Measurements from ENCODE around the gene EMILIN1. TPM values are rescaled to one million over a fixed set of nuclear protein-coding genes. Genes with fewer than 3 reads are reported as not detected.

The EMILIN1 gene
- total RNA-seq, 1 experiment from 2014 or later, result 0.31 TPM

DNA sequence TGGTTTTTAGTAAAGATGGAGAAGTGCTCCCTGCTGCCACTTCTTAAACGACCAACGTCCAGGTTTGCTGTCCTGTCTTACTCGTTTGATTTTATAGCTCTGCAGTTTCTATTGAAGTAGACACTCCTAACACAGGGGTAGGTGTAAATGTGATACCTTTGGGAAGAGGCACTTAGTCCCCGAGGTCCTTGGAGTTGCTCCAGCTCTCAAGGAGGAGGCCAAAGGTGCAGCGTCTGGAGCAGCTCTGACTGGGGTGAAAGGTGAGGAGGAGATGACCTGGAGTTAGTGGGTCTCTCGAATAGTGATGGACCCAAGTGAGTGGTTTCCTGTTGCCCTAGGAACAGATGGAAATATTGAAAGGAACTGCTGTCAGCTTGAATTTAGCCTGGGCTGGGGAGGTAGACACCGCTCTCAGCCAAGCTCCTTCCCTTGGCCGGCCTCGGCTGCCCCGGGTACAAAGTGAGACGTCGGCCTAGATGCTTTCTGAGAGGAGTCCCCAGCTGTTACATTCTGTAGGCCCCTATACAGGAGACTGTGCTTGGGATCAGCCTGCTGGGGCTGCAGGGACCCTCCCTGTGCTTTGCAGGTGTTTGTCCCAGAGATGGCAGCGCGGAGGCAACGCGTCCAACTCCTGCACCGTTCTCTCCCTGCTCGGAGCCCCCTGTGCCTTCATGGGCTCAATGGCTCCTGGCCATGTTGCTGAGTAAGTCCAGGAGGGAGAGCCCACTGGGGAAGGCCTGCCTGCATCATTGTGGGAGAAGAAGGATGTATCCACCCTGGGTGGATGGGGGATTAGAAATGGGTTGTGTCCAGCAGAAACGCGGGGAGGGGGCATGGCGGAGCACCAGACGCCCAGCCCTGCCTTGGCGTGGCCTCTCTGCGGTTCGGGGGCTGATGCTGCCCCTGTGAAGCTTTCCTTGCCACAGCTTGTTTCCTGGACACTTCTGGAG is 13.6 kb downstream of the EMILIN1 start:
- Histone ChIP-seq H3K36me3 (ENCODE audit: control insufficient read depth, insufficient read depth, low read length) (no peaks in the 10 kb centered on the region), H3K4me3 (ENCODE audit: low read depth in 2 of 2, low read length in 2 of 2) (no peak overlapping the region), H3K4me1 (ENCODE audit: control insufficient read depth, insufficient read depth, low read length) (no peaks in the 10 kb centered on the region), H3K27ac (ENCODE audit: low read length) (no peak overlapping the region), H3K27me3 (ENCODE audit: control insufficient read depth, insufficient read depth, low read length) (no peaks in the 10 kb centered on the region), H3K9me3 (ENCODE audit: control insufficient read depth, insufficient read depth, low read depth, low read length) (no peaks in the 10 kb centered on the region)
- DNase-seq (ENCODE audit: low read depth, low spot score) (no peak), ATAC-seq (no peak)
- TF ChIP-seq TCF7L2 (IDR thresholded peaks at IDR 0.05; ENCODE audit: low read depth, low read length) (no peak), SIN3A (IDR thresholded peaks at IDR 0.05; ENCODE audit: borderline replicate concordance, insufficient read depth, low read depth, low read length) (no peak), POLR2AphosphoS5 (IDR thresholded peaks at IDR 0.05; ENCODE audit: low read depth, low read length) (no peak)
- TF ChIP-seq, protein P1, sequence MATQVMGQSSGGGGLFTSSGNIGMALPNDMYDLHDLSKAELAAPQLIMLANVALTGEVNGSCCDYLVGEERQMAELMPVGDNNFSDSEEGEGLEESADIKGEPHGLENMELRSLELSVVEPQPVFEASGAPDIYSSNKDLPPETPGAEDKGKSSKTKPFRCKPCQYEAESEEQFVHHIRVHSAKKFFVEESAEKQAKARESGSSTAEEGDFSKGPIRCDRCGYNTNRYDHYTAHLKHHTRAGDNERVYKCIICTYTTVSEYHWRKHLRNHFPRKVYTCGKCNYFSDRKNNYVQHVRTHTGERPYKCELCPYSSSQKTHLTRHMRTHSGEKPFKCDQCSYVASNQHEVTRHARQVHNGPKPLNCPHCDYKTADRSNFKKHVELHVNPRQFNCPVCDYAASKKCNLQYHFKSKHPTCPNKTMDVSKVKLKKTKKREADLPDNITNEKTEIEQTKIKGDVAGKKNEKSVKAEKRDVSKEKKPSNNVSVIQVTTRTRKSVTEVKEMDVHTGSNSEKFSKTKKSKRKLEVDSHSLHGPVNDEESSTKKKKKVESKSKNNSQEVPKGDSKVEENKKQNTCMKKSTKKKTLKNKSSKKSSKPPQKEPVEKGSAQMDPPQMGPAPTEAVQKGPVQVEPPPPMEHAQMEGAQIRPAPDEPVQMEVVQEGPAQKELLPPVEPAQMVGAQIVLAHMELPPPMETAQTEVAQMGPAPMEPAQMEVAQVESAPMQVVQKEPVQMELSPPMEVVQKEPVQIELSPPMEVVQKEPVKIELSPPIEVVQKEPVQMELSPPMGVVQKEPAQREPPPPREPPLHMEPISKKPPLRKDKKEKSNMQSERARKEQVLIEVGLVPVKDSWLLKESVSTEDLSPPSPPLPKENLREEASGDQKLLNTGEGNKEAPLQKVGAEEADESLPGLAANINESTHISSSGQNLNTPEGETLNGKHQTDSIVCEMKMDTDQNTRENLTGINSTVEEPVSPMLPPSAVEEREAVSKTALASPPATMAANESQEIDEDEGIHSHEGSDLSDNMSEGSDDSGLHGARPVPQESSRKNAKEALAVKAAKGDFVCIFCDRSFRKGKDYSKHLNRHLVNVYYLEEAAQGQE (IDR thresholded peaks at IDR 0.05; ENCODE audit: insufficient read depth in 1 of 2, low read depth in 2 of 2, low read length in 1 of 2), result no peak
- TF ChIP-seq, protein P2, sequence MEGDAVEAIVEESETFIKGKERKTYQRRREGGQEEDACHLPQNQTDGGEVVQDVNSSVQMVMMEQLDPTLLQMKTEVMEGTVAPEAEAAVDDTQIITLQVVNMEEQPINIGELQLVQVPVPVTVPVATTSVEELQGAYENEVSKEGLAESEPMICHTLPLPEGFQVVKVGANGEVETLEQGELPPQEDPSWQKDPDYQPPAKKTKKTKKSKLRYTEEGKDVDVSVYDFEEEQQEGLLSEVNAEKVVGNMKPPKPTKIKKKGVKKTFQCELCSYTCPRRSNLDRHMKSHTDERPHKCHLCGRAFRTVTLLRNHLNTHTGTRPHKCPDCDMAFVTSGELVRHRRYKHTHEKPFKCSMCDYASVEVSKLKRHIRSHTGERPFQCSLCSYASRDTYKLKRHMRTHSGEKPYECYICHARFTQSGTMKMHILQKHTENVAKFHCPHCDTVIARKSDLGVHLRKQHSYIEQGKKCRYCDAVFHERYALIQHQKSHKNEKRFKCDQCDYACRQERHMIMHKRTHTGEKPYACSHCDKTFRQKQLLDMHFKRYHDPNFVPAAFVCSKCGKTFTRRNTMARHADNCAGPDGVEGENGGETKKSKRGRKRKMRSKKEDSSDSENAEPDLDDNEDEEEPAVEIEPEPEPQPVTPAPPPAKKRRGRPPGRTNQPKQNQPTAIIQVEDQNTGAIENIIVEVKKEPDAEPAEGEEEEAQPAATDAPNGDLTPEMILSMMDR (IDR thresholded peaks at IDR 0.05), result no peak
- intact Hi-C loops (cut with micrococcal nuclease; ENCODE audit: unreplicated experiment) (no loop called here), in situ Hi-C loops (cut with HindIII; ENCODE audit: low pct_unique_long_range_greater_than_20kb, low sequenced_read_pairs) (no loop called here)
- POLR2A ChIA-PET, result no interaction called here
- CTCF ChIA-PET, result interaction anchor here (0.7 kb wide), 1 partner anchor 97 kb away, joined by 4 read pairs; no protein-coding TSS in a partner anchor
- BruUV-seq (replicated peaks), result no TSS peak

DNA sequence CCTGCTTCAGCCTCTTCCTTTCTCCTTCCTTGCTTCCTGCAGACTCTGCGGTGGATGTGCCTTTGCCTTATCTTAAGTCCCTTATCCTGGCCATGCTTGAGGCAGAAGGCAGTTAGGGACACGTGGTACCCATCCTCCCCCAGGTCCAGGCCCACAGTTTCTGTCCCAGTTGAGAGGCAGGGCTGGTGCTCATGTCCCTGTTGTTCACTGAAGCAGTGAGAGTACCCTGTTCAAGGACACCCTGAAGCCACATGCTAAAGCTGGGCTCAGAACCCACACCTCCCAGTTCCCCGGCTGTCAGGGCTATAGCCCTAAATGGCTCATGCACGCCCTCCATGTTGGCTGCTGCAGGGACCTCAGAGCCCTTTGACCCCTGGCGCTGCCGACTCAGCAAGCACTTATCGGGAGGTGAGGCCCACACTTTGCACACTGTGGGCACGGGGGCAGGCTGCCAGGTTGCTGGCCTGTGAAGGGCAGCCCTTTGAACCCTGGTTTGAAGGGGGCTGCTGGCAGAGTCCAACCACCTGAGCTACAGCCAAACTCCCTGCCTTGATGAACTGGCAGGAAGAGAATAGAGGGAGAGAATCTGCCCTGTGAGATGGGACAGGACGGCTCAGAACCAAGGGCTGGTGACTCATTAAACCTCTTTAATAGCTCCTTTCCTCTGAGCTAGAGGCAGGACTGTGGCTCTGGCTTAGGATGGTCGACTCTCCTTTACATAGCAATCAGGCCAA is 14.4 kb downstream of the EMILIN1 start:
- no peaks in the 10 kb centered on the region for H3K4me1 ChIP-seq (ENCODE audit: control insufficient read depth, insufficient read depth, low read length)
- H3K36me3 ChIP-seq (ENCODE audit: control insufficient read depth, insufficient read depth, low read length), result no peaks in the 10 kb centered on the region
- in situ Hi-C loops (cut with HindIII; ENCODE audit: low pct_unique_long_range_greater_than_20kb, low sequenced_read_pairs) (no loop called here), intact Hi-C loops (cut with micrococcal nuclease; ENCODE audit: unreplicated experiment) (no loop called here)
- H3K9me3 ChIP-seq (ENCODE audit: control insufficient read depth, insufficient read depth, low read depth, low read length), result no peaks in the 10 kb centered on the region
- DNase-seq (ENCODE audit: low read depth, low spot score), result no peak
- no peak for ATAC-seq
- ChIA-PET POLR2A (interaction anchor here (0.6 to 0.7 kb wide), 2 partner anchors 102 to 991 kb away, joined by 3 to 4 read pairs; no protein-coding TSS in a partner anchor), CTCF (no interaction called here)
- no peak overlapping the region for H3K4me3 ChIP-seq (ENCODE audit: low read depth in 2 of 2, low read length in 2 of 2)
- TF ChIP-seq TCF7L2 (IDR thresholded peaks at IDR 0.05; ENCODE audit: low read depth, low read length) (no peak), POLR2AphosphoS5 (IDR thresholded peaks at IDR 0.05; ENCODE audit: low read depth, low read length) (no peak), SIN3A (IDR thresholded peaks at IDR 0.05; ENCODE audit: borderline replicate concordance, insufficient read depth, low read depth, low read length) (no peak)
- TF ChIP-seq, protein P1 (IDR thresholded peaks at IDR 0.05; ENCODE audit: insufficient read depth in 1 of 2, low read depth in 2 of 2, low read length in 1 of 2), result no peak
- TF ChIP-seq, protein P2 (IDR thresholded peaks at IDR 0.05), result no peak
- H3K27me3 ChIP-seq (ENCODE audit: control insufficient read depth, insufficient read depth, low read length), result no peaks in the 10 kb centered on the region
- no peak overlapping the region for H3K27ac ChIP-seq (ENCODE audit: low read length)
- no TSS peak for BruUV-seq (replicated peaks)

All from Panc1 (cell line).